GM19043 (cell line): Measurements from ENCODE around the gene BAD.
"Not testable (repeated sequence)": the region's sequence is repeated elsewhere in the genome, so short reads cannot be mapped to it uniquely, and the experiment has no call there.

Experiments
- ATAC-seq: cut with Tn5 transposase; IDR thresholded peaks from one replicate; pipeline ENCODE4 v1.9.1; 2021; ENCODE audit warnings: low read depth; ENCODE audit not compliant: unreplicated experiment

Gene BAD

GRCh38 chr11:64247729-64248531, 36.5 kb downstream of the BAD start:
- no peak for ATAC-seq

DNA sequence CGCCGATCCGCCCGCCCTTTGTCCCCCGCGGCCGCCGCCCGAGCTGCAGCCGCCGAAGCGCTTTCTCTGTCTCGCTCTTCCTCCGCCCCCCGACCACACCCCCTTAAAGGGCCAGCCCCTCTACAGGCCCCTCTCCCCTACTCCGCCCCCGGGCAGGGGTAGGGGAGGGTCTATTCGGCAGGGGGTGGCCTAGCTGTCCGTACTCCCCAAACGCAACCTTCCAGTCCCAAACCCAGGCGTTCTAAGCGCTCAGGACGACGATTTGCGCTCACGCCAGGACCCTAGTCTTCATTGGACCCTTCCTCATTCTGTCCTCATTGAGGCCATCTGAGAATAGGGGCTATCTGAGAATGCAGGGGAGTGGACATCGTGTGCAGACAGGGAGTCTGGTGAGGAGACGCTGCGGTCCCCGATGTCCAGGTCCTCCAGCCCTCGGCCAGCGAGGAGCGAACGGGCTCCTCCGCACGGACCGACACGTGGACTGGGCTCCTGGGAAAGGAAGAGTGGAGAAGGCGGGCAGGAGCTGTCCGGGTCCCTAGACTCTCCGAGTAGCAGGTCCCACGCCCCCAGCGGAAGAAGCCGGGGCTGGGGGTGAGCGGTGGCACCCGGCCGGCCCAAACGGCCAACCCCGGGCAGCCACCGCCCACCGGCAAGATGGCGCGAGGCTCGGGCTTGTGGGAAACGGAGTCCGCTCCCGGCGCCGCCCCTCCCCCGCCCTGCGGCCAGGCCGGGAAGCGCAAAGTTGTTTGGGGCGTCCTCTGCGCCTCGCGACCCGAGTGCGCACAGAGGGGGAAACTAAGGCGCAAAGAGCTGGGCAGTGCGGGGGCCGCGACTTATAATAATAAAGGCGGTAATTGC, 37.4 kb downstream of the BAD start, which contains the start of gene PPP1R14B:
PPP1R14B (minus strand) TSS at position 73 of the 858 bp plus-strand sequence. CDS start 270 bp downstream, outside the sequence.
- no peak for ATAC-seq

- not testable (repeated sequence) for ATAC-seq
These were observed 37.9 kb downstream of the BAD start for GRCh38 chr11:64246621-64246870.

GRCh38 chr11:64245797-64246620, 38.5 kb downstream of the BAD start:
- no peak for ATAC-seq

DNA sequence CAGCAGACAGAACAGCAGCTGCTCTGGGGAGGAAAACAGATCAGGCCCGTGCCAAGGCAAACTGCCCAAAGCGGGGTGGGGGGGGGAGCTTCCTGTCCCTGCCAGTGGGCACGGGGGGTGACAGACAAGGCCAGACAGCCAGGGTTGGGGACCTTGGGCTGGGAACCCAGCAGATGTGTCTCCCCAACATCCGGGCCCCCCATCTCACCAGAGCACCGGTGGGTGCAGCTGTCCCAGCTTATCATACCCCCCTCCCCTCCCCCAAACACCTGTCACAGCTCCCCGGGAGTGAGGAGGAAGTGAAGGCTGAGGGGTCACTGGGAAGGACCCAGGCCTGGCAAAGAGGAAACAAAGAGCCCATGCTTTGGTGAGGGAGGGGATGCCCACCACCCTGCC, 39.1 kb downstream of the BAD start:
- no peak for ATAC-seq

- no peak for ATAC-seq
These were observed 39.5 kb downstream of the BAD start for GRCh38 chr11:64244966-64245365.

DNA sequence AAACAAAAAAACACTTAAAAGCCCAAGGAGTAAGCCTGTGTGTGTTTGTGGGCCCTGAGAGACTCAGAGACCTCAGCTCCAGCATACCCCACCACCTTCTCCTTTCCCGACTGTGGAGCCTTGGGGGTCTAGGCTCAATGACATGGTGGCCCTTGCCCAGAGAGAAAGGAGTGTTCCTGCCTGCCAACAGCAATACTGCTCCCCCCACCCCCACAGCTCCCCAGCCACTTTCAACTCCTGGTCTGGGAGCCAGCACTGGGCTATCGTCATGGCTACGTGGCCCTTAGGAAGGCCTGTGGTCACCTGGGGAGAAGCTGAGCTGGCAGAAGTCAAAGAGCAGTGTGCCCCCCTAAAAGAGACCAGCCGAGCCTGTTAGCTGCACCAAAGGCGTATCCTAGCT, 40.4 kb downstream of the BAD start:
- ATAC-seq, result no peak

GRCh38 chr11:64243236-64243854, 41.1 kb downstream of the BAD start:
- ATAC-seq, result no peak

DNA sequence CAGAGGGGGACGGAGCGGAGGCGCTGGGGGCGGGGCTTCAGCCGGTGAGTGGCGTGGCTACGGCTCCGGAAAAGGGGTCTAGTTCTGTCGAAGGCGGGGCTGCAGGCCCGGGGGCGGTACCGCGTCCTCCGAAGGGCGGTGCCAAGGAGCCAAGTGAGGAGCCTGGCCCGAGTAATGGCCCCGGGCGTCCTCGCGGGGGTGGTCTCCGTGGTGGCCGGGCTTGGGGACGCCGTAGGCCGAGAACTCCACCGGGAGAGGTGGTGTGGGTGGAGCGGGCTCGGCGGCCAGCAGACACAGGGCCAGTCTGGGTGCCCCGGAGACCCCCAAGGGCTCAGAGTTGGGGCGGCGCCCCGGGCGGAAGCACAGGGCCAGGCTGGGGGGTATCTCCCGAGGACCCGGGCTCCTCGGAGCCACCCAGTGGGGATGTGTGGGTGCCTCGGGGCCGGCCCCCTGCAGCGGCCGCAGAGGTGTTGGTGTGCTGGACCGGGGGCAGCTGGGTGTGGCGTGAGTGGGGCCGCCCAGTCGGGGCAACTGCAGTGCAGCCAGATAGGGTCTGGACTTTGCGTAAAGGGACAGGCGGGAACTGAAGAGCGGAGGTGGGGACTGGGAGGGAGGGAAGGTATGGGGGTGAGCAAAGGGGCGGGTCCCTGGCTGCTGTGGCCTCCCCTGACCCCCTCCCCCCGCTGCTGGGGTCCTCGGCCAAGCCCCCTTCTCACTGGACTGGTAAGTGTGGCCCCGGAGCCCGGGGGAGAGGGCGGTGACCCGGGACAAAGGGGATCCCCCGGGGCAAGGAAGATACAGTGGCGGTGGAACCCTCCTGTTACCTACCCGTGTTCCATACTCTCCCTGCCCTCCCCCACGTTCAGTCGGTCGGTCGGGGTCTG, 42.7 kb downstream of the BAD start:
- ATAC-seq, result peak; percentile 53

DNA sequence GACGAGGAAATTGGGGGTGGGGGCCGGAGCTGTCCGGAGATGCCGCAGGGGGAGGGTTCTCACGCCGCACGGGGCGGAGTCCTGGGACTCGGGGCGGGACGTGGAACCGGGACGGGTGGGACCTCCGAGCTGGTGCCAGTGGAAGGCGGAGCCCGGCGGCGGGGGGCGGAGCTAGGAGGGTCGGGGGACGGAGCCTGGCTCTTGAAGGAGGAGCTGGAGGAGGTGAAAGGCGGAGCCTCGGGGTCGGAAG, 43.3 kb downstream of the BAD start:
- ATAC-seq, result peak; percentile 56

- ATAC-seq, result peak; percentile 34
These were observed 43.8 kb downstream of the BAD start, which contains the start of gene FKBP2 for GRCh38 chr11:64240435-64241240. FKBP2 (plus strand) TSS chr11:64241095; CDS start chr11:64242388, 1,293 bp downstream.

DNA sequence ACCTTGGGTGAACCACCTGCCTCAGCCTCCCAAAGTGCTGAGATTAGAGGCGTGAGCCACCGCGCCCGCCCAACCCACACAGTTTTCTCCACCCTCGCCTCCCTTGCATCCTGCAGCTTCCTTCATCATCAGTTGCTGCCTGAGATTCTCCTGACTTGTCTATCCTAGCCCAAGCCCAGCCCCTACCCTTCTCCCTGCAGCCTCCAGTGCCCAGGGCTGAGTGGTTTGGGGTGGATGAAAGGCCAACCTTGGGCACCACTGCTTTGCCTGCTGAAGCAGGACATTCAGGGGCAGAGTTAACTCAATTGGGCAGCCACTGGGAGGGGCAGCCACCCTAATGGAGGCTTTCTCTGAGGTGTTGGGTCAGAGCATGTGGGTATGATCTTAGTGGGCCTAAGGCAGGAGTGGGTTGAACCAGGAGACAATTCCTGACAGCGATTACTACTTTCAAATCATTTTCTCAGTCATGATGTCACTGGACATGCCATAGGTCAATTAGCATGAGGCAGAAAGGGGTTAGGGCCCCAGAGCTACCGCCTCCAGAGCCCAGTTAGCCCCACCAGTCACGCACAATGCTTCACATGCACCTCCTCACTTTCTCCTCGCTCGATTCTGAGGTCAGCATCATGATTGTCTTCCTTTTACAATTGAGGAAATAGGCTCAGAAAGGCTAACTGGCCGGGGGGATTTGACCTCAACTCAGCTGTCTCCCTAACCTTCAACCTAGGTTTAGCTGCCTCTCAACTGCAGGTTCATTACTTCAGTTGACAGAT, 44.6 kb downstream of the BAD start:
- ATAC-seq, result no peak

DNA sequence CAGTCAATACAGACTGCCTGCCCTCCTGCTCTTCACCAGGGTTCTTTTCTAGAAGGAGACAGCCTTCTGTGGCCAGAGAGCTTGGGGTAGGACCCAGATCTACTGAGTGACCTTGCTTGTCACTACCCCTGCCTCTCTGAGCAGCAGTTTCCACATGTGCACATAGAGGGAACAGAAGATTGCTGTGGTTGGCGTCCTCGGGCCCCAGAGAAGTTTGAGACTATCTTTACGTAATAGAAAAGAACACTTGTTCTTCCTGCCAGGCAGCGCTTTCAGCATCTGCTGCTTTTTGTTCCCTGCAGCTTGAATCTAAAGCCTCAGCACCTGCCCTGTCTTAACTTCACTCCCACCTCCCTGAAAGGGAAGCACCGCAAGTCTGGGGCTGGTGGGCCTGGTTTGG, 45.5 kb downstream of the BAD start:
- no peak for ATAC-seq

DNA sequence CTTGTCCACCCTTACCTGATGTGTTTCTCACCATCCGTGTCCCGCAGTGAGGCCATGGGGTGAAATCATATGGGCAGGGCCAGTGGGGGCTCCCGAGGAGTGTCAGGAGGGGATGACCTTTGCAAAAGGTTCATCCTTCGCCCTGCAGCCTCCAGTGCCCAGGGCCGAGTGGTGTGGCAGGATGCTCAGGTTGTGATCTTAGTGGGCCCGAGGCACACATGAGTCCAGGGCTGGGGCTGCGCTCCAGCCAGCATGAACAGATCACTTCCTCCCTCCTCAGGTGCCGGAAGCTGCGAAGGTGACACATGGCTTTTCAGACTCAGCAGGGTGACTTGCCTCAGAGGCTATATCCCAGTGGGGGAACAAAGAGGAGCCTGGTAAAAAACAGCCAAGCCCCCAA, 46.4 kb downstream of the BAD start:
- no peak for ATAC-seq

- no peak for ATAC-seq
These were observed 46.9 kb downstream of the BAD start for GRCh38 chr11:64237484-64237951.

DNA sequence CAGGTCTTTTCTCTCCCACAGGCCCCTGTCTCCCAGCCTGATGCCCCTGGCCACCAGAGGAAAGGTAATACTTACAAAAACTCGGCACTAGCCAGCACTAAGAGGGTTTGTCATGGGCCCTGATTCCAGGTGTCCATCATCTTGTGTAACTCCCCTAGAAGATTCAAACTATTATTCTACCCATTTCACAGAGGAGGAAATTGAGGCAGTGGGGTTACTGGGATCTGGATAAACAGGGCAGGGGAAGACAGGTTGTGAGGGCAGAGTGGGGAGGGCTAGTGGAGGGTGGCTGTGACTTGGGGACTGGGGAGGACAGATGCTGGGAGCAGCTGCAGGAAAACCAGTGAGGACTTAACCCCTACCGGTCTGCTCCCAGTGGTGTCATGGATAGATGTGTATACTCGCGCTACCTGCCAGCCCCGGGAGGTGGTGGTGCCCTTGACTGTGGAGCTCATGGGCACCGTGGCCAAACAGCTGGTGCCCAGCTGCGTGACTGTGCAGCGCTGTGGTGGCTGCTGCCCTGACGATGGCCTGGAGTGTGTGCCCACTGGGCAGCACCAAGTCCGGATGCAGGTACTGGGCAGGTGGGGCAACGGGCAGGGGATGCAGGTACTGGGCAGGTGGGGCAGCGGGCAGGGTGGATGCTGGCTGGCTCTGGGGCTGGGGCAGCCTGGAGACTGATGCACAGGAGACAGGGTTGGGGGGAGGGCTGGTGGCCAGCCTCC, 48.9 kb downstream of the BAD start:
- ATAC-seq, result no peak

- no peak for ATAC-seq
These were observed 49.7 kb downstream of the BAD start for GRCh38 chr11:64234647-64235379.
